GM12878 (cell line): ENCODE results near the gene MYO9B. TPM values are rescaled to one million over a fixed set of nuclear protein-coding genes. Genes with fewer than 3 reads are reported as not detected.

Experiments
- CHD1 ChIP-seq: IDR thresholded peaks from 2 replicates; pipeline ENCODE4 v1.6.1; 2012; ENCODE audit warnings: low read depth, low read length, improper control_type of control experiment
- CREM ChIP-seq: IDR thresholded peaks from 2 replicates; pipeline ENCODE4 v1.6.1; 2014; ENCODE audit warnings: antibody characterized with exemption, low read depth
- HDAC6 ChIP-seq: fragments of 200-600 bp; sonication (generic); IDR thresholded peaks from one replicate; pipeline ENCODE4 v1.8.0; 2017; ENCODE audit warnings: antibody characterized with exemption; ENCODE audit not compliant: unreplicated experiment
- HDGF ChIP-seq: fragments of 450-650 bp; IDR thresholded peaks from 2 replicates; pipeline ENCODE4 v1.6.1; 2016; ENCODE audit warnings: antibody characterized with exemption
- JUNB ChIP-seq: IDR thresholded peaks from 2 replicates; pipeline ENCODE4 v1.6.1; 2016; ENCODE audit warnings: antibody characterized with exemption, mild to moderate bottlenecking
- MAX ChIP-seq: IDR thresholded peaks from 2 replicates; pipeline ENCODE4 v1.6.1; 2012; ENCODE audit warnings: low read depth, low read length, improper control_type of control experiment
- MTA3 ChIP-seq: IDR thresholded peaks from 2 replicates; pipeline ENCODE4 v1.6.1; 2012; ENCODE audit warnings: low read length, inconsistent platforms, borderline replicate concordance
- NR2C1 ChIP-seq: fragments of 450-650 bp; IDR thresholded peaks from 2 replicates; pipeline ENCODE4 v1.6.1; 2017; ENCODE audit warnings: antibody characterized with exemption, mild to moderate bottlenecking, moderate library complexity
- NRF1 ChIP-seq: conservative IDR thresholded peaks from 2 replicates; pipeline ENCODE4 v1.6.1; 2011; ENCODE audit warnings: mild to moderate bottlenecking, low read depth, low read length, improper control_type of control experiment
- PKNOX1 ChIP-seq: fragments of 450-650 bp; IDR thresholded peaks from 2 replicates; pipeline ENCODE4 v1.6.1; 2016; ENCODE audit warnings: mild to moderate bottlenecking
- POLR2A ChIP-seq: IDR thresholded peaks from 2 replicates; pipeline ENCODE4 v1.6.1; 2011; ENCODE audit warnings: low read depth, mild to moderate bottlenecking, low read length
- POU2F2 ChIP-seq: IDR thresholded peaks from 3 replicates; pipeline ENCODE4 v1.6.1; 2011; ENCODE audit warnings: low read depth, mild to moderate bottlenecking, low read length, borderline replicate concordance
- PRDM15 ChIP-seq: fragments of 450-650 bp; formaldehyde crosslinking; IDR thresholded peaks from 2 replicates; pipeline ENCODE4 v1.4.0; 2020; ENCODE audit warnings: mild to moderate bottlenecking, moderate library complexity
- REST ChIP-seq: IDR thresholded peaks from 2 replicates; pipeline ENCODE4 v1.6.1; 2012; ENCODE audit warnings: mild to moderate bottlenecking, low read depth, low read length
- RUNX3 ChIP-seq: IDR thresholded peaks from 2 replicates; pipeline ENCODE4 v1.6.1; 2012; ENCODE audit warnings: low read length, inconsistent platforms
- SMAD5 ChIP-seq: IDR thresholded peaks from 2 replicates; pipeline ENCODE4 v1.6.1; 2016; ENCODE audit warnings: antibody characterized with exemption, low read depth
- SMARCA5 ChIP-seq: fragments of 450-650 bp; IDR thresholded peaks from 2 replicates; pipeline ENCODE4 v1.6.1; 2017; ENCODE audit warnings: mild to moderate bottlenecking
- TCF12 ChIP-seq: IDR thresholded peaks from 2 replicates; pipeline ENCODE4 v1.6.1; 2011; ENCODE audit warnings: low read depth, mild to moderate bottlenecking, low read length
- WRNIP1 ChIP-seq: IDR thresholded peaks from 2 replicates; pipeline ENCODE4 v1.6.1; 2011; ENCODE audit warnings: low read depth, low read length, improper control_type of control experiment, borderline replicate concordance
- ZNF592 ChIP-seq: fragments of 450-650 bp; IDR thresholded peaks from 2 replicates; pipeline ENCODE4 v1.6.1; 2017; ENCODE audit warnings: mild to moderate bottlenecking, moderate library complexity
- polyA plus RNA-seq, 11 experiments: library from polyadenylated mRNA; depleted of rRNA in 4 of 11; unstranded in 6 of 11; stranded (reverse) in 5 of 11; fragments of >200 nt; fragmentation: Nextera tagmentation in 4 of 11; fragmentation: Illumina TruSeq in 1 of 11; extraction: Ambion mirVana in 4 of 11; extraction: Trizol in 1 of 11; gene quantifications; 1 replicate in 1 of 11; 2 replicates in 10 of 11; pipeline versions ENCODE4 v1.2.1 to v1.2.3, GENCODE V29; 2011 to 2016; ENCODE audit warnings: inconsistent platforms in 2 of 11, missing spikeins in 2 of 11, low read depth in 1 of 11
- total RNA-seq, 4 experiments: library from RNA; depleted of rRNA in 3 of 4; stranded (reverse); fragments of >200 nt in 3 of 4; fragmentation: Illumina TruSeq in 1 of 4; extraction: Trizol in 1 of 4; gene quantifications; 2 replicates each; pipeline versions ENCODE4 v1.2.1 to v1.2.3, GENCODE V29; 2013 to 2021

The MYO9B gene
- total and polyA plus RNA-seq, 10 of the 15 experiments (the other 5 are each of a cell fraction or from before 2014, with no cell fraction given) = 5.4 to 165 (median 45.8) TPM

- TF ChIP-seq CREM (0 out of 2 replicates have a peak, but pooled peaks have one; percentile 21), SMARCA5 (no peak), ZNF592 (no peak), MTA3 (no peak), PKNOX1 (no peak), POLR2A (no peak), WRNIP1 (no peak), CHD1 (no peak), HDGF (no peak), SMAD5 (no peak), MAX (no peak), NR2C1 (no peak), RUNX3 (peak; percentile 50), PRDM15 (CRISPR knock-in tag) (no peak), NRF1 (no peak), HDAC6 (no peak), POU2F2 (no peak), TCF12 (no peak), REST (no peak), JUNB (no peak)
Measured at GRCh38 chr19:17183858-17184321, 108.3 kb downstream of the MYO9B start (continued).
